GM08714 (cell line): ENCODE results near the gene VSIG10.

ENCODE experiments used
- H3K4me3 ChIP-seq: fragments of 200-500 bp; sonication (Bioruptor generic); 2 replicates; pipeline ENCODE4 v1.5.1; 2014; ENCODE audit warnings: mild to moderate bottlenecking, low read length, inconsistent platforms
- ZNF274 ChIP-seq: IDR thresholded peaks from 2 replicates; pipeline ENCODE4 v1.6.1; 2012; ENCODE audit warnings: mild to moderate bottlenecking, low read depth, low read length

The VSIG10 gene

DNA sequence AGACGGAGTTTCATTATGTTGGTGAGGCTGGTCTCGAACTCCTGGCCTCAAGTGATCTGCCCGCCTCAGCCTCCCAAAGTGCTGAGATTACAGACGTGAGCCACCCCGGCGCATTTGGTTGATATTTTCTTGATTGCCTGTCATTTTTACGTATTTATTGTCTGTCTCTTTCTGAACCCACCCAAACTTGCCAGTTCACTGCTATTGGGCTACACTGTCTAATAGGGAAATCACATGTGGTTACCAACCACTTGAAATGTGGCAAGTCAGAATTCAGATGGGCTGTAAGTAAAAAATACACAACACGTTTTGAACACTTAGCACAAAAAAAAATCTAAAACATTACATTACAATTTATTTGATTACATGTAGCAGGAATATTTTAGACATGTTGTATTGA is 44.9 kb downstream of the VSIG10 start:
- TF ChIP-seq ZNF274, result no peak
- H3K4me3 ChIP-seq, result no peak overlapping the region

- H3K4me3 ChIP-seq, result no peak overlapping the region
- no peak for TF ChIP-seq ZNF274
Observed at GRCh38 chr12:118058227-118058626, 45.6 kb downstream of the VSIG10 start.

DNA sequence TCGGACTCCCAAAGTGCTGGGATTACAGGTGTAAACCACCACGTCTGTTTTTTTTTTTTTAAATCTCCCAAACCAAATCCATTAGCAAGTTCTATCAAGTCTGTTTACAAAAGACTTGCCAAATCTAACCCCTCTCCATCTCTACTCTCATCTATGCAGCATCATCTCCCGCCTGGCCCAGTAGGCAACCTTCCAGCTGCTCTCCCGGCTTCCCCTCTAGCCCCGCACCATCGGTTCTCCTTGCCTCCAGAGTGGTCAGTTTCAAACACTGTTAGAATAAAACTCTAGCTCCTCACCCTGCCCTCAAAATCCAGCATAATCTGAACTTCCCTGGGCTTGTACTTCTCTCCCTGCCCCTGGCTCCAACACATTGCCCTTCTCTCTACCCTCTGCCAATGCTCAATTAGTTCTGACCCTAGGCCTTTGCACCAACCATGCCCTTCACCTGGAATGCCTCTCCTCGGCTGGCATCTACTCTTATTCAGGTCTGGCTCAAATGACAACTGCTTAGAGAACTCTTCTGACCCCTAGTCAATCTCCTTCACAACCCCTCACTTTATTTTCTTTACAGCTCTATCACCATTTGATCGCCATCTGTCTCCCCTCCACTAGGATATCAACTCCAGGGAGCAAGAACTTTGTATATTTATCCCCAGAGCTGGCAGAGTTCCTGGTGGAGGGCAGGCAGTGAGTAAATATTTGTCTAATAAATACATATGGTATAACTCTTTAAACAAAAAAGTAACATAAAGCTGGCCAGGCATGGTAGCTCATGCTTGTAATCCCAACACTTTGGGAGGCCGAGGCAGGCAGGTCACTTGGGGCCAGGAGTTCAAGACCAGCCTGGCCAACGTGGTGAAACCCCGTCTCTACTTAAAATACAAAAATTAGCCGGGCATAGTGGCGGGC is 47.7 kb downstream of the VSIG10 start:
- H3K4me3 ChIP-seq, result no peak overlapping the region
- TF ChIP-seq ZNF274, result no peak

- no peak for TF ChIP-seq ZNF274
- H3K4me3 ChIP-seq, result no peak overlapping the region
Observed at GRCh38 chr12:118055144-118055557, 48.7 kb downstream of the VSIG10 start.

DNA sequence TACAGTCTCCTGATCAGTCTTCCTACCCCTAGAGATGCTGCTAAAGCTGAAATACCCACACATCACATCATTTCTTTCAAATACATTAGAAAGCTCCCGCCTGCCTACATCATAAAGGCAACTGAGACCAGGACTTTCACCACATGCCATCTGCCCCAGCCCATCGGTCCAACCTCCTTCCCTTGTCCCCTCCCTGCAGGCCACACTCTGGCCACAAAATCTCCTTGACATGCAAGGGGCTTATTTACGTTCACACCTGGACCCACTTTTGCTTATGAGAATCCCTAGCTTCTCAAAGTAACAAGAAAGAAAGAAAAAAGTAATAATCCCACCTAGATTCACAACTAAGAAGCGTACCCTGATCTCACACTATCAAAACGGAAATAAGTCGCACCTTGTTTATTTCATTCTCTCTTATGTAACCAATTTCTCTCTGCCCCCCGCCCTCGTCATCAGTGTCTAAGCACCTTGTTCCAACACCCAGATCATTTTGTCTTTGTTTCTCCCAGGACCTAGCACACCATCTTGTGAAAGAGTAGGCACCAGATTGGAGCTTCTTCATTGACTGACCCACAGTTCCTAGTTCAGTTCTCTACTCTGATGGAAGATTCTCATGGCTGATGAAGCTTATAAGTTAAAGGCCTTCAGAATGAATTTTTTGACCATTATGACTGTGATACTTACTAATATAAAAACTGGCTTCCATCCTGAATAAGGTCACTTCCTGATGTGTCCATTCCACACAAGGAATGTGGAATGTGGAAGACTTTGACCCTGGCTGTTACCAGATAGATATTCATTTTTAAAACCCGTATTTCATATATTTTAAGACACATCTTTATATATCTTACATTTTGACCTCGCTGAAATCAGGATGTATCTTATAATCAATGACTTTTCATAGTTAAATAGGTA is 50.5 kb downstream of the VSIG10 start:
- TF ChIP-seq ZNF274, result no peak
- no peak overlapping the region for H3K4me3 ChIP-seq

DNA sequence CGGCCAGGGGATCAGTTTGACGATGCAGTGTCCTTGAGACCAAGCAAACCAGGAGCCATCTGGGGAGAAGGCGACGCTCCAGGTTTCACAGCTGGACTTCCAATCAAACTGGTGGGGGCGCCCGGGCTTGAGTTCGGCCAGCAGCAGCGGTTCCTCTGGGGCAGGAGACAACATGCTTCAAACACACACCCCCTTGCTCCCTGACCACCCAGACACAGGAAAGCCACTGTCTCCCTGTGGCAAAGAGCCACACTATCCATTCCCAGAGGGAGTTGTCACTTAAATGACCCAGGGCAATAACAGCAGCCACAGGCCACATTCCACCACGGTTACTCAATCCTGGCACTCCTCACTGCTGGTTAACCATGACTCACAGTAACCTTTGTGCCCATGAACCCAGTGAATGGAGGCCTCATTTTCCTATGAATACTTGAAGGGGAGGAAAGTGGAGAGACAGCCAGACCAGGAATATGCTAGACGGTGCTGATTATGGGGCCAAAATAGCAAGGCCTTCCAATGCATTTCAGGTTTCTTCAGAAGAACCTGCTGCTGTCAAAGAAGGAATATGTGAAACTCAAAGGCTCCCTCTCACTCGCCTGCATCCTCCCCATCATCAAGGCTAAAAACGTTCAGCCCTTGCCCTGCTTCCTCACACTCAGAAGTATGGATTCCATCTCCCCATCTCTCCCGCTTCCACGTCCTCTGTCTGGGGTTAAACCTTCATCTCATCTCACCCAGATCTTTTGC is 51.3 kb downstream of the VSIG10 start:
- TF ChIP-seq ZNF274, result no peak
- H3K4me3 ChIP-seq, result no peak overlapping the region

- TF ChIP-seq ZNF274, result no peak
- H3K4me3 ChIP-seq, result no peak overlapping the region
Observed at GRCh38 chr12:118050972-118051910, 52.6 kb downstream of the VSIG10 start.

DNA sequence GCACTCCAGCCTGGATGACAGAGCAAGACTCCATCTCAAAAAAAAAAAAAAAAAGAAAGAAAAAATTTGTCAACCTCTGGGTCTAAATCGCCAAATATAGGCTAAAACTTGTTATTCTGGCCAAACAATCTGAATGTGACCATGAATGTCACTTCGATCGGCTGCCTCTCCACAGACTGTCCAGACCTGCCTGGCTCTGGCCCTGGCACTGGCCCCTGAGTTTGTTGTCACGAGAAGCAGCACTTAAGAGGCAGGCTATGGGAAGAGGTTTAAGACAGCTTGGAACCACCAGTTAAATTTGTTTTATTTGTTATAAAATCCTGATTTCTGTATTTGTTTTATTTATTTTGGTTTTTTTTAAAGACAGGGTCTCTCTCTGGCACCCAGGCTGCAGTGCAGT is 57.4 kb downstream of the VSIG10 start:
- TF ChIP-seq ZNF274, result no peak
- no peak overlapping the region for H3K4me3 ChIP-seq

DNA sequence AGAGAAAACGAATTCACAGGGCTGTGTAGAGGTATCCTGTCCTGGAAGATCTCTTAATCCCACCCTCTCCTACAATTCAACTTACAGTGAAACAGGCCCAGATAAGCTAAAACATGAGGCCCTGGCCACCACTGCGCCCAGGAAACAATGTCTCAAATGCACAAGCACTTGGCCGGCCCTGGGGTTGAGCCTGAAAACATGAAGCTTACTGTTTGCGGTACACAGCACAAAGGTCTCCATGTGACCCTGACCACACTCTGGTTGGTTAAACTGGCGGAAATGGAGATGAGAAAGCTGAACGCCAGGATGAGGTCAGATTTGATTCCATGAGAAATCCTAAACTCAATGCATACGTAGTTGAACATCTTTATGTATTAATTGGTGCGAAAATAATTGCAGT is 59.2 kb downstream of the VSIG10 start:
- no peak for TF ChIP-seq ZNF274
- H3K4me3 ChIP-seq, result no peak overlapping the region

DNA sequence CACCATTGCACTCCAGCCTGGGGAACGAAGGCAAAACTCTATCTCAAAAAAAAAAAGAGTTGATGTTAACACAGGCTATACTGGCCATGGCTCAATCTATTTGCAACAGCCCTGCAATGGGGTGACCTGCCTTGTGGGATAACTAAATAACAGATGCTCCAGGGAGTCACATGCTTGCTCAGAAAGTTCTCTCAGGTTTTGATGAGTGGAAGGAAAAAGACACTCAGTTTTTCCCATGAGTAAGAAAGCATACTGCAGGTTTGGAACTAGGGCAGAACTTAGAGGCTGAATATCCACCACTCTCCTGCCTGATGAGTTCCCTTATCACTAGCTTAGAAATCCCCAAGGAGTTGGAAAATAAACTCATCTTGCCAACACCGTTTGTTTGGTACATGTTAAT is 59.7 kb downstream of the VSIG10 start:
- no peak for TF ChIP-seq ZNF274
- no peak overlapping the region for H3K4me3 ChIP-seq

DNA sequence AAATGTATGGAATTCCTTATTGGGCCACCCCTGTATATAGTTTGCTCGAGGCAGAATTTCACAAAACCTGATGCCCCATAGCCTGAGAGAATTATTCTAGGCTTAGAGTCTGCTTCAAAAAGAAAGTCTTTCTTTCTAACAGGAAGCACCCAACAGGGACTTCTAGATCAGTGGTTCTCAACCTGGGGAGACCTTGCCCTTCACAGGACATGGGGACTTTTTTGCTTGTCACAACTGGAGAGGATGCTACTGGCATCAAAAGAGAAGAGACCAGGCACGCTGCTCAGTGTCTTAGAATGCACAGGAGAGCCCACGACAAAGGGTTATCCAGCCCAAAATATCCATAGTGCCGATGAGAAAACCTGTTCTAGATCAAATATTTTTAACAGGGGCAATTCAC is 61.7 kb downstream of the VSIG10 start:
- TF ChIP-seq ZNF274, result no peak

GRCh38 chr12:118038137-118038536 is 65.7 kb downstream of the VSIG10 start:
- no peak for TF ChIP-seq ZNF274
- no peak overlapping the region for H3K4me3 ChIP-seq

More for the DNA sequence above, 61.7 kb downstream of the VSIG10 start:
- H3K4me3 ChIP-seq, result no peak overlapping the region

DNA sequence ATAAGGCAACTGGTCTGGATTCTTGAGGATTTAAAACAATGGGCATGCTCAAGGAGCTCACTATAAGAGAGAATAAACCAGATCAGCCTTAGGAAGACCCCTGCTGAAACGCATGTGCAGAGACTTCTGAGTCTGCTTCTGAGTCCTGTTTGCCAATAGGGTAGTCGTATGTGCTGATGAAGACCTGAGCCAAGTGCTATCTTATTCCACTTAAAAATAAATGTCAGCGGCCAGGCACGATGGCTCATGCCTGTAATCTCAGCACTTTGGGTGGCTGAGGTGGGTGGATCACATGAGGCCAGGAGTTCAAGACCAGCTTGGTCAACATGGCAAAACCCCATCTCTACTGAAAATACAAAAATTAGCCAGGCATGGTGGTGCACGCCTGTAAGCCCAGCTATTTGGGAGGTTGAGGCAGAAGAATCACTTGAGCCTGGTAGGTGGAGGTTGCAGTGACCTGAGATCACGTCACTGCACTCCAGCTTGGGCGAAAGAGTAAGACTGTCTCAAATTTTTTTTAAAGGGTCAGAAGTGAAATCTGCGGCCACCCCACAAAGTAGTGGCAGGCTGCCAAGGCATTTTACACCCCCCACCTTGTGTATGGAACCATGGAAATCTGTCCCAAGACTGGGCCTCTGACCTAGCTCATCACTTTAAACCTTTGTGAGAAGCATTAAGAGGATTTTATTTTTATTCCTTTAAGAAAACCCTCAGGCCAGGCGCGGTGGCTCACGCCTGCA is 67.0 kb downstream of the VSIG10 start:
- TF ChIP-seq ZNF274, result no peak

More for the DNA sequence above, 67.0 kb downstream of the VSIG10 start:
- no peak overlapping the region for H3K4me3 ChIP-seq
